Amniotic epithelial cell (primary cell): ENCODE data around the gene WDFY3.

ENCODE experiments used
- DNase-seq: peaks from one replicate; pipeline ENCODE4 v3.0.0-alpha.2; 2010; ENCODE audit warnings: low read depth

Gene WDFY3

DNA sequence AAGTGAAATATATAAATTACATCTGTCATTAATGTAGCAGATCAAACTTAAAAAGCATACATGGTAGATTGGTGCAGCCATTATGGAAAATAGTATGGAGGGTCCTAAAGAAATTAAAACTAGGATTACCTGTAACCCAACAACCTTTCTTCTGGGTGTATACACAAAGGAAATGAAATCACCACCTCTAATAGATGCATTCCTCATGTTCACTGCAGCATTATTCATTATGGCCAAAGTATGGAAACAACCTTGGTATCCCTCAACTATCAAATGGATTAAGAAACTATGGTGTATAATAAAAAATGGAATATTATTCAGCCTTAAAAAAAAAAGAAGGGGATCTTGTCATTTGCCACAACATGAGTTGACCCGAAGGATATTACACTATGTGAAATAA lies 13.7 kb downstream of the WDFY3 start:
- no peak for DNase-seq

DNA sequence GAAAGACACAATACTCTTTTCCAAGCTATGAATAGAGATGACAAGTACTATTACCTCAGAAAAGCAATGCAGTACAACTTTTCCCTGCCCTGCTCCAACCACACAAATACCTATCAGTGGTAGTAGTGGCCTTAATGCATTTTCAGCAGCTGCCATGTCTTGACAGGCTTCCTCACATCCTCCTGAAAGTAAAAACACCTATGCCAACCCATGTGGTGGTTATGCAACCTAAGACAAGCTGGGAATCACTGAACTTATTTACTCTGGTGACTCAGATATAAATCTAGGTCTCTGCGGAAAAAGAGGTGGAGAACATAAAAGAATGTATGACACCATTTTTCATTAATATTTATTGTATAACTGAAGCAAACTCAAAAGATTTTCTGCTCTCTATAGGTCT lies 14.5 kb downstream of the WDFY3 start:
- DNase-seq = peak; percentile 81

DNA sequence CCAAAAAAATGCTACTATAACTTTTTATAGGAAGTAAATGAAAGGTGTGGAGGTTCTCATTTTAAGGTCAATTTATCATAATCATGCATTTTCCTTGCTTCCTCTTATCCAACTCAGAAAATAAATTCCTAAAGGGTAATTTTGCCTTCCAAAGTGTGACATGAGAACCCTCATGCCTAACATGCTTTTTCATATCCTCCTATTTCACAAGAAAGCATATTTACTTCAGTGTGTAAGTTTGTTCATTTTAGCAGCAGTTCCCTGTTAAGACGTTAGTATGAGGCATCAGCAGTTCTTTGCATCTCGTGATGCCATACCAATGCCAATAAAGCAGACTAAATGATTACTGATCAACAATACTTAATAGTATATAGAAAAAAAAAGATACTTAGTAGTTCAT lies 18.4 kb downstream of the WDFY3 start:
- DNase-seq = peak; percentile 39

- peak; percentile 77 for DNase-seq
Observed at GRCh38 chr4:84944947-84945346, 21.5 kb downstream of the WDFY3 start.

- DNase-seq = no peak
Observed at GRCh38 chr4:84940960-84941359, 25.5 kb downstream of the WDFY3 start.

GRCh38 chr4:84939113-84939512 lies 27.4 kb downstream of the WDFY3 start:
- no peak for DNase-seq

DNA sequence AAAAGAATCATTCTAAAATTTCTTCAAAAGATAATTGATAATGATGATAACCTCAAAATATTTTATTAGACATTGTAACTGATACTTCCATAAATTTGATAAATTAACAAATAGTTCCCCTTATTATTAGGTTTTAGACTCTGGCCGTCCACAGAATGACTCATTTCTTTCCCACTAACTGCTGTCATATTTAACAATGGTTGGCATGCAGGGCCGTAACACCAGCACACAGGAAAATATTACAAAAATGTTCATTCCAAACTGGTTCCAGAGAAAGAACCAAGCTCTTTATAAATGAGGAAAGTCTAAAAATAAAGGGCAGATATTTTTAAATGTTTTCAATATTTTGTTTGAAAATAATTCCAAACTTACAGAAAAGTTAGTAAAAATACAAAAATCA lies 28.2 kb downstream of the WDFY3 start:
- DNase-seq = peak; percentile 69

DNA sequence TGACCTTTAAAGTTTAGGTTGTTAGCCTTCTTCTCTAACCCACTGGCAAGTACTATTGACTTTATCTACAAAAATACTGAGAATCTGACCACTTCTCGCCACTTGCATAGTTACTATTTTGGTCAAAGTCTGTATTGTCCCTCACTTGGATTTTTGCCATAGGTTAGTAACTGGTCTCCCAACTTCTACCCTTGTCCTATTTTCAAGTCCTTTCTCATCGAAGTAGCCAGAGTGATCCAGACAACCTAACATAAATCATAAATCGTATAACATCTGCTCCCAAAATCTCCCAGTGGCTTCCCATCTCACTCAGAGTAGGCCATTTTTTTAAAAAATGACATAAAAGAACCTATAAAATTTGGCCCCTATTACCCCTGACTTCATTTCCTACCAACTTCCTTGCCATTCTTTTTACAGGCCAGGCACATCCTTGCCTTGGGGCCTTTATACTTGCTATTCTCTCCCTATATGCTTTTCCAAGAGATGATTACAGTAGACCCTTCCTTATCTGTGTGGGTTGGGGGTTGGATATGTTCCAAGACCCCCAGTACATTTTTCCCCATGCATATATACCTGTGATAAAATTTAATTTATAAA lies 29.0 kb downstream of the WDFY3 start:
- no peak for DNase-seq

- DNase-seq = no peak
Observed at GRCh38 chr4:84936123-84936522, 30.4 kb downstream of the WDFY3 start.

DNA sequence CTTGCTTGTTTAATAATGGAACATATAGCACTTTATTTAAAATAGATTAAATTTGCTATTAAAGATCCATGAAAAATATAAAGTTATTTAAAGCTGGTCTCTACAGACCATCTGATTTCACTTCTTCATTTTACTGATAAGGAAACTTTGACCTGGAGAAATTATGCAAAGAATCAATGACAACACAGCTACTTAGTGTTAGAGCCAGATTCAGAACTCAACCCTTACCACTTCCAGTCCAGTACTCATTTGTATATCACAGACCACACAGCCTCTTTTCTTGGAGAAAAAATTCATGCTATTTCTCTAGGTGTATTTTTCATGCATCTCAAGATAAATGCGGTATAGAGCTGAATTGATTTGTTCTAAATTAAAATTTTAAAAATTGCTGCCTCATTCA lies 34.0 kb downstream of the WDFY3 start:
- no peak for DNase-seq

DNA sequence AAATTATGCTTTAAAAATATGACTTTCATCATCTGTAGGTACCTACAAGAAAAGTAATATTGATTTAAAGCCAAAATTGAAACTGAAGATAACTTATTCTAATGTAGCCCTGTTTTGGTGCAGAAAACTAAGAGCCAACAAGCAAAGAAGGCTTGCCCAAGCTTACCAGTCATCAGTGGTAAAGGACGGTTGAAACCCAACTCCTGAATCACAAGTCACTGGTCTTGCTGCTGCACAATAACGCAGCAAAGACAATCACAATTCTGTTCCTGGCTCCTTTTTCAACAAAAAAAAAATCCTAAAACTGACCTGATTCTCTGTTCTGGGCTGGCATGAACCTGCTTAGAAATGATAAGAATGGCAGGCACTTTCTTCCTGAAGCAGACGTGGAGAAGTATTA lies 34.5 kb downstream of the WDFY3 start:
- no peak for DNase-seq

DNA sequence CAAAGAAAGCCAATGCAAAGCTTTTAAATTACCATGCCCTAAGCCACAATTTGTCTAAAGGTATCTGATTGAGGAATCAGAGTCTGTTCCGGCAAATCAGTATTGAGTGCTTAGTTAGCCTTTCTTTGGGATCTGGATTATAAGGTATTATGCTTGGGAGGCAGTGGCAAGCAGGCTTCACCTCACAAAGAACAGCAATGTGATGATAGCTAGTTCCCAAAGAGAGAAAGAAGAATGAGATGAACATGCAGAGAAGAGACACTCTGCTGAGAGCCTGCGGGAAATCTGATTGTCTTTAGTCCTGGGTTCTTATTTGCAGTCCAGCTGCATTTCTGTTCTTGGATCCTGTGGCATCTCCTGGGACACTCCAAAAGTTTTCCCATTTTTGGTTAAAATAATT lies 35.2 kb downstream of the WDFY3 start:
- DNase-seq = no peak

- DNase-seq = no peak
Observed at GRCh38 chr4:84928089-84928488, 38.4 kb downstream of the WDFY3 start.

DNA sequence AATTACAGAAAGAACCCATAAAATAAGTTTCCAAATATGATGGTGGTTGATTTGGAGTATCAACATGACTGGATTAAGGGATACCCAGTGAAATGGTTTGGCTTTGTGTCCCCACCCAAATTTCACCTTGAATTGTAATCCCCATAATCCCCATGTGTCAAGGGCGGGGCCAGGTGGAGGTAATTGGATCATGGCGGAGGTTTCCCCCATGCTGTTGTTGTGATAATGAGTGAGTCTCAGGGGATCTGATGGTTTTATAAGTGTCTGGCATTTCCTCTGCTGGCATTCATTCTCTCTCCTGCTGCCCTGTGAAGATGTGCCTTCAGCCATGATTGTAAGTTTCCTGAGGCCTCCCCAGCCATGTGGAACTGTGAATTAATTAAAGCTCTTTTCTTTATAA lies 39.1 kb downstream of the WDFY3 start:
- DNase-seq = no peak

DNA sequence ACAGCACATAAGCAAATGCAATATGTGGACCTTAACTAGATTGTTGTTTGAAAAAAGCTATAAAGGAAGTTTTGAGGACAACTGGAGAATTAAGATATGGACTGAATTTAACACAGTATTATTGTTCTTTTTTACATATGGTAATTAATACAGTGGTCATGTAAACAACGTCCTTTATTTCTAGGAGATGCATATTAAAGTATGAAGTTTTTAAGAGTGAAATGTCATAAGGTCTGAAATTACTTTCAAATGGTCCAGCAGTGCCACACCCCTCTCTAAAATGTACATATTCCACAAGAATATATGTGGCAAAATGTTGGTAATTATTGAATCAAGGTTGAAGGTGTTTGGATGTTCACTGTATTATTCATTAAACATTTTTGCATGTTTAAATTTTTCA lies 40.9 kb downstream of the WDFY3 start:
- DNase-seq = no peak

- DNase-seq = no peak
Observed at GRCh38 chr4:84924434-84924833, 42.1 kb downstream of the WDFY3 start.

DNA sequence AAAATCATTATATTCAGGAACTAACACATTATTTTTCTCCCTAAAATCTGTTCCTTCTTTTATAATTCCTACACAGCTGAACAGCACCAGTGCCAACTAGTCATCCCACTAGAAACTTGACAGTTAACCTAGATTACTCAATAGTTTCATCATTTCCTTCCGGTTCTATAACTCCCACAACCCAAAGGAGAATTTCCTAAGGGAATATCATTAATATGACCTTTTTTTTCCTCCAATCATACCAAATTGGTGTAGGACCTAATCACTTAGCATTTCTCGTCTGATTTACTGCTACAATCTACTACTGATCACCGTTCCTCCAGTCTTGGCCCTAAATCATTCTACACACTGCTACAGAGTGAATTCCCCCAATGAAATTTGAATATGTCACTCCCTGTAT lies 45.9 kb downstream of the WDFY3 start:
- peak; percentile 79 for DNase-seq

- DNase-seq = no peak
Observed at GRCh38 chr4:84917869-84918600, 48.5 kb downstream of the WDFY3 start.

GRCh38 chr4:84917086-84917821 lies 49.2 kb downstream of the WDFY3 start:
- DNase-seq = no peak

GRCh38 chr4:84916227-84916626 lies 50.3 kb downstream of the WDFY3 start:
- no peak for DNase-seq

DNA sequence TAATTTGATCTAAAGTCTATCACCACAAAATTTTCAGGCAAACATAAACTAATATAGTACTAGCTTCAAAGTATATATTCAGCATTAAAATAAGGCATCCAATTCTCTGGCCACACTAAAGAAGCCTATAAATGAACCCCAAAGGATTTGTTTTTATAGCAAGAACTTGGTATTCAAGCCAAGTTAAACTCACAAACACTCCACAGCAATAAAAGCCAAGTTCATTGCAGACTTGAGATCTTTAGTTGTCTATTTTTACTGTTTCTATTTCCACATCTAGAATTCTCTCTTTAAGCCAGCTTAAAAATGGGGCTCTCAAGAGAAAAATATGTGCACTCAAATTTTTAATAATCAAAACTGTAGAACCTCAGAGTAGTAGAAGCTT lies 51.1 kb downstream of the WDFY3 start:
- DNase-seq = no peak

GRCh38 chr4:84914686-84915395 lies 51.6 kb downstream of the WDFY3 start:
- DNase-seq = peak; percentile 24

DNA sequence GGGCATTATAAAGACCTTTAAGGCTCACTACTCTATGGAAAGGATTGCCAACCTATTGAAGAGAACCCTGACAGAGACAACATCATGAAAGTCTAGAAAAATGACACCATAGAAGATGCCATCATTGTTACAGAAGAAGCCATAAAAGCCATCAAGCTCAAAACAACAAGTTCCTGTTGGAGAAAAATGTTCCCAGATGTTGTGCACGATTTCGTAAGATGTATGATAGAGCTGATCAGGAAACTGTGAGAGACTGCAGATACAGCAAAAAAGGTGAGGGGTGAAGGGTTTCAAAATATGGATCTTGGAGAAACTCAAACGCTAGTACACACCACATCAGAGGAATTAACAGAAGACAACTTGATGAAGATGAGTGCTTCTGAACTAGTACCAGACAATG lies 53.3 kb downstream of the WDFY3 start:
- no peak for DNase-seq
